ENCODE results near the gene ACSL5. TPM values are rescaled to one million over a fixed set of nuclear protein-coding genes. Genes with fewer than 3 reads are reported as not detected.
"Not testable (repeated sequence)": the region's sequence is repeated elsewhere in the genome, so short reads cannot be mapped to it uniquely, and the experiment has no call there.

The ACSL5 gene
- total RNA-seq, 1 donor from 2014 or later, result 0.88 TPM

DNA sequence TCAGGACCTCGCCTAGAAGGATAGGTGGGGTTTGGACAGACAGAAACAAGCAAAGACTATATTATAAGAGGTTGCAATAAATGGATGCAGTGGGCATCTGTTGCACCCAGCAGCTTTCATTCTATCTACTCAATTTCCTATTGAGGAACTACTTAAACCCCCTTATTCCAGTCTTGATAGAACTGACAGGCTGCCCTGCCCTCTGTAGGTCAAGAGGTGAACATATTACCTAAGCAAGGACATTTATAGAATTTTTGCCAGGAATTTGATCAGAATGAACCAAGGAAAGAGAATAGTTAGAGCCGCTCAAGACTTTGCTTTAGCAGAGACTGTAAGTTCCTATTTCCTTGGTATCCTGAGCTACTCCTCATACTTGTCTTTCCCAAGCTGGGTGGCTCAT is 82.6 kb downstream of the ACSL5 start:
- no peak for DNase-seq (ENCODE audit: low read depth)

GRCh38 chr10:112460366-112460765 is 86.5 kb downstream of the ACSL5 start:
- DNase-seq (ENCODE audit: low read depth), result no peak

- DNase-seq (ENCODE audit: low read depth), result peak; percentile 5
Measured at GRCh38 chr10:112461029-112461887, 87.3 kb downstream of the ACSL5 start.

DNA sequence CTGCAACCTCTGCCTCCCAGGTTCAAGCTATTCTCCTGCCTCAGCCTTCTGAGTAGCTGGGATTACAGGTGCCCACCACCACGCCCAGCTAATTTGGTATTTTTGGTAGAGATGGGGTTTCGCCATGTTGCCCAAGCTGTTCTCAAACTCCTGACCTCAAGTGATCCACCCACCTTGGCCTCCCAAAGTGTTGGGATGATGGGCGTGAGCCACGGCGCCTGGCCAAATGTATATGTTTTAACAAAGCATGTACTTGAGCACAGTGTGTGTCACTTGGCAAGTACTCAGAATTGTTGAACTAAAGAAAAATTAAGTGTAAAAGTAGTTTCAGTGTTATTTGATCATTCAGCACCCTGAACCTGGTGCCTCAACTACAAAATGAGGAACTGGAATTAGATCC is 90.2 kb downstream of the ACSL5 start:
- not testable (repeated sequence) for DNase-seq (ENCODE audit: low read depth)

DNA sequence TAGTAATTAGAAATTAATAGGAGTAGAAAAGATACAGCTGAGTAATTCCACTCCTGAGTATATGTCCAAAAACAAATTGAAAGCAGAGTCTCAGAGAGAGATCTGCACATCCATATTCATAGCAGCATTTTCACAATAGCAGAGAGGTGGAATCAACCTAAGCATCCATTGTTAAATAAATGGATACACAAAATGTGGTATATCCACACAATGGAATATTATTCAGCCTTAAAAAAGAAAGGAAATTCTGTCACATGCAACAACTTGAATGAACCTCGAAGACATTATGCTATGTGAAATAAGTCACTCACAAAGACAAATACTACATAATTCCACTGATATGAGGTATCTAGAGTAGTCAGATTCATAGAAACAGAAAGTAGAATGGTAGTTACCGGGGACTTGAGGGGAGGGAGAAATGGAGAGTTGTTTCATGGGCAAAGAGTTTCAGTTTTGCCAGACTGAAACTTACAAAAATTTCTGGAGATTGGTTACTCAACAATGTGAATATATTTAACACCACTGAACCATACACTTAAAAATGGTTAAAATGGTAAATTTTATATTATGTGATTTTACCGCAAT is 91.5 kb downstream of the ACSL5 start:
- DNase-seq (ENCODE audit: low read depth), result no peak

DNA sequence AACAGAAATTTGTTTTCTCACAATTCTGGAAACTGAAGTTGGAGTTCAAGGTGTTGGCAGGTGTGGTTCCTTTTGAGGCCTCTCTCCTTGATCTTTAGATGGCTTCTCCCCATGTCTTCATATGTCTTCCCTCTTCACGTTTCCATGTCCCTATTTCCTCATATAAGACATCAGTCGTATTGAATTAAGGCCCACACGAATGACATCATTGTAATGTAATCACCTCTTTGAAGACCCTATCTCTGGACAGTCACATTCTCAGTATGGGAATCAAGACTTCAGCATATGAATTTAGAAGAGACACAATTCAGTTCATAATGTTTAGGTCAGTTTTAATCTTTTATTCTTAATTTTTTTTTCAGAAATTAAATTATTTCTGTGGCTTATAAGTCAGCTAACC is 92.9 kb downstream of the ACSL5 start:
- no peak for DNase-seq (ENCODE audit: low read depth)

GRCh38 chr10:112467541-112468075 is 93.7 kb downstream of the ACSL5 start:
- peak; percentile 3 for DNase-seq (ENCODE audit: low read depth)

DNA sequence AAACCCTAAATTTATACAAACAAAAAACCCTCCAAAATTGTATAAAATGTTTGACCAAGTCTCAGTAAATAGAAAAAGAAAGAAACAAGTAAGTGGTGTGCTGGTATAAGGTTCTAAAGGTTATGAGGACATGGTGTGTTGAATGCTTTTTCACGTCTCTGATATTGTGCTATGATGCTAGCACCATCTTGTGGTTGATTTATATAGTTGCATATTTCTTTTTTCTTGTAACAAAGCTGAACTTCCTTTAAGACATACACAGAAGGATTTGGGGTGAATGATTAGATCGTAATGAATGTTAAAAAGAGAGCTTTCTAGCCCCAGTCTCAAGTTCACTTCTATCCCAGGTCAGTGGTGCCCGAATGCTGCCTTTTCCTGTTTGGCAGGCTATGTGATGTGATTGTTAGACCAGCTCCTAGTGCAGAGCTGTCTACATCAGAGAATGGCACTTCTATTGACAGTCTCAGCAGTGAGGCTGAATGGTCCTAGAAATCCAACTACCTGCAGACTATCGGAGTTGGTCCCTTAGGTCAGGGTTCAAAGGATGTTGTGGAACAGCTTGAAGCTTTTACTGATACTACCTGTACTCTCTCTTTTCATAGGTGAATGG is 98.1 kb downstream of the ACSL5 start:
- DNase-seq (ENCODE audit: low read depth), result peak; percentile 40

DNA sequence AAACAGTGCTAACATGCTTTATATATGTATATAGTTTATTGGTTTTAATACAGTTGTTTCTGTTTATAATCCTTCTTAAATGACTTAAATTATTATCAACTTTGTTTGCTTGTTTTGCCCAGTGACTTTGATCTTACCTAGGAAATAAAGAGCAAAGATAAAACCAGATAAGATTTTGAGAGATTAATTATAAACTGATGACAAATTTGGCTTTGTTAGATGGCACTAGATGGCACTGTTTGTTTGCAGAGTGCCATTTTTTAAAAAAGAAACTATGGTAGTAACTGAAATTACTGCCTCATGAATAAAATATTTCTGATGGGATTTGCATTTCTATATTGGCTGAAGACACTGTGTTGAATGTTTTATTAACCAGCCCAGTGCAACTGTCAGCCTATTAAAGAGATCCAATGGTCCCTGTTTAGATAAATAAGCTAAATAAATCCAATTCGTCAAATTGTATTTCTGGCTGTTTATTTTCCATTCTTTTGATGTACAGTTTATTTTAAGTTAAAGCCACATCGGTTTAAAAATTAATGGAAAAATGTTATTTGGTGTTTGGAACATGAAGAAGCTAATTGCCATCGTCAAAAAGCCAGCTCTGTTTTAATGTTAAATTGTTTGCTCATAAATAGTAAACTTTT is 101.8 kb downstream of the ACSL5 start:
- no peak for DNase-seq (ENCODE audit: low read depth)

Other genes with a start within 250 kb of the ACSL5 start
- 10.5 and 11.9 TPM in 2 replicates for gene GPAM, start 190.4 kb upstream of the ACSL5 start, total RNA-seq
- 0.05 TPM in 1 of 2 replicates, not detected in the other for gene TECTB, start 90.7 kb upstream of the ACSL5 start, total RNA-seq
- gene ZDHHC6, start 72.8 kb downstream of the ACSL5 start, total RNA-seq, result 15.3 and 26.8 TPM in 2 replicates
- 28.1 and 35.3 TPM in 2 replicates for gene VTI1A, start 73.1 kb downstream of the ACSL5 start, total RNA-seq

Data from myocyte (in vitro differentiated cells).